HCT116 (cell line): ENCODE measurements around the gene TNFAIP8. TPM values are rescaled to one million over a fixed set of nuclear protein-coding genes. Genes with fewer than 3 reads are reported as not detected.

Source experiments
- ATAC-seq: fragments of 200-7000 bp; cut with Tn5 transposase; 2 replicates; pipeline ENCODE4 v1.9.1; 2020; ENCODE audit warnings: mild to moderate bottlenecking, moderate library complexity
- BruUV-seq: library from RNA; stranded (reverse); fragments of 400-500 nt; replicated peaks from 2 replicates; lab custom pipeline; 2021; lab: Mats Ljungman, UMichigan
- CTCF ChIA-PET: fragments of 300-600 bp; sonication (Branson Sonifier 250); formaldehyde crosslinking; loops from one replicate; lab custom pipeline; 2021; ENCODE audit warnings: antibody characterized with exemption; lab: Charles Lee
- POLR2A ChIA-PET: fragments of 300-600, 350-600 bp; sonication (Branson Sonifier 250); formaldehyde crosslinking; loops from one replicate; lab custom pipeline; 2021; ENCODE audit warnings: antibody characterized with exemption; lab: Charles Lee
- RAD21 ChIA-PET, 2 experiments: fragments of 300-600 bp; sonication (Branson Sonifier 250); formaldehyde crosslinking; loops; one replicate each; lab custom pipeline; 2023; ENCODE audit warnings: low total read pairs in 2 of 2; ENCODE audit not compliant: uncharacterized antibody in 2 of 2, unreplicated experiment in 2 of 2, low non-redundant PET in 1 of 2; lab: Charles Lee
- DNase-seq: peaks from one replicate; pipeline ENCODE4 v3.0.0-alpha.2; 2010; ENCODE audit warnings: low read depth, low spot score
- H2AFZ ChIP-seq: fragments of 200-600 bp; shearing (Covaris generic), sonication (generic); 2 replicates; pipeline ENCODE4 v1.6.1; 2017; ENCODE audit warnings: low read depth, mixed run types, mixed read lengths, antibody characterized with exemption, low read length; ENCODE audit not compliant: poor library complexity, severe bottlenecking
- H3K27ac ChIP-seq: 2 replicates; pipeline ENCODE4 v1.5.1; 2012; ENCODE audit warnings: low read depth, low read length
- H3K27me3 ChIP-seq: fragments of 200-600 bp; sonication (generic); 2 replicates; pipeline ENCODE4 v1.6.1; 2016; ENCODE audit warnings: mixed run types, low read length, mixed read lengths; ENCODE audit not compliant: insufficient read depth
- H3K36me3 ChIP-seq, 2 experiments: fragments of 200-500 bp in 1 of 2; fragments of 200-600 bp in 1 of 2; sonication (Bioruptor generic) in 1 of 2; sonication (generic) in 1 of 2; 2 replicates each; pipeline versions ENCODE4 v1.5.1 to v1.6.1; 2014 to 2016; ENCODE audit warnings: low read length in 2 of 2, inconsistent platforms in 1 of 2, mixed read lengths in 1 of 2, mixed run types in 1 of 2; ENCODE audit not compliant: insufficient read depth in 2 of 2, control insufficient read depth in 1 of 2
- H3K4me1 ChIP-seq, 2 experiments: fragments of 200-600 bp in 1 of 2; sonication (generic) in 1 of 2; 2 replicates each; pipeline versions ENCODE4 v1.5.1 to v1.6.1; 2012 to 2017; ENCODE audit warnings: low read length in 2 of 2, inconsistent platforms in 1 of 2, mild to moderate bottlenecking in 1 of 2, mixed read lengths in 1 of 2, mixed run types in 1 of 2, moderate library complexity in 1 of 2; ENCODE audit not compliant: insufficient read depth in 2 of 2, control insufficient read depth in 1 of 2
- H3K4me2 ChIP-seq: fragments of 200-600 bp; sonication (generic); 2 replicates; pipeline ENCODE4 v1.6.1; 2017; ENCODE audit warnings: mixed run types, low read length, mixed read lengths
- H3K4me3 ChIP-seq, 2 experiments: fragments of 200-600 bp in 1 of 2; sonication (generic) in 1 of 2; replicated peaks in 1 of 2; 2 replicates each; pipeline ENCODE4 v1.5.1; 2011 to 2016; ENCODE audit warnings: low read length in 2 of 2, control low read depth in 1 of 2, low read depth in 1 of 2, mild to moderate bottlenecking in 1 of 2, mixed read lengths in 1 of 2, mixed run types in 1 of 2
- H3K79me2 ChIP-seq: fragments of 200-600 bp; sonication (generic); 2 replicates; pipeline ENCODE4 v1.6.1; 2017; ENCODE audit warnings: mild to moderate bottlenecking, mixed run types, low read length, moderate library complexity, mixed read lengths; ENCODE audit not compliant: insufficient read depth
- H3K9ac ChIP-seq: fragments of 200-600 bp; sonication (generic); 2 replicates; pipeline ENCODE4 v1.6.1; 2016; ENCODE audit warnings: low read length, mixed read lengths
- H3K9me2 ChIP-seq: fragments of 200-600 bp; sonication (generic), shearing (Covaris generic); 2 replicates; pipeline ENCODE4 v1.6.1; 2017; ENCODE audit warnings: mixed run types, mild to moderate bottlenecking, moderate library complexity; ENCODE audit not compliant: insufficient read depth
- H3K9me3 ChIP-seq, 2 experiments: fragments of 200-500 bp in 1 of 2; fragments of 200-600 bp in 1 of 2; sonication (Bioruptor generic) in 1 of 2; sonication (generic) in 1 of 2; 2 replicates each; pipeline ENCODE4 v1.6.1; 2014 to 2017; ENCODE audit warnings: low read length in 2 of 2, mixed read lengths in 2 of 2, inconsistent platforms in 1 of 2, low read depth in 1 of 2, mild to moderate bottlenecking in 1 of 2, mixed run types in 1 of 2, moderate library complexity in 1 of 2; ENCODE audit not compliant: control insufficient read depth in 1 of 2, insufficient read depth in 1 of 2
- H4K20me1 ChIP-seq: fragments of 200-600 bp; sonication (generic), shearing (Covaris generic); 2 replicates; pipeline ENCODE4 v1.6.1; 2017; ENCODE audit warnings: mixed run types, mild to moderate bottlenecking, moderate library complexity; ENCODE audit not compliant: insufficient read depth
- CEBPB ChIP-seq: IDR thresholded peaks from 2 replicates; pipeline ENCODE4 v1.6.1; 2012; ENCODE audit warnings: low read depth
- EGR1 ChIP-seq: IDR thresholded peaks from 2 replicates; pipeline ENCODE4 v1.6.1; 2012; ENCODE audit warnings: low read depth
- ELF1 ChIP-seq: IDR thresholded peaks from 2 replicates; pipeline ENCODE4 v1.6.1; 2012; ENCODE audit warnings: low read depth, borderline replicate concordance
- EZH2 ChIP-seq: fragments of 200-600 bp; sonication (generic); IDR thresholded peaks from 2 replicates; pipeline ENCODE4 v1.6.1; 2017; ENCODE audit warnings: antibody characterized with exemption, mixed run types
- EZH2phosphoT487 ChIP-seq: fragments of 200-600 bp; IDR thresholded peaks from 2 replicates; pipeline ENCODE4 v1.6.1; 2018; ENCODE audit warnings: antibody characterized with exemption, borderline replicate concordance
- FOSL1 ChIP-seq: IDR thresholded peaks from 2 replicates; pipeline ENCODE4 v1.6.1; 2012; ENCODE audit warnings: low read depth
- JUND ChIP-seq: IDR thresholded peaks from 2 replicates; pipeline ENCODE4 v1.6.1; 2012
- POLR2A ChIP-seq: IDR thresholded peaks from 2 replicates; pipeline ENCODE4 v1.7.0; 2011; ENCODE audit warnings: borderline replicate concordance; ENCODE audit not compliant: insufficient read depth, insufficient read length; ENCODE audit errors: extremely low read depth
- POLR2AphosphoS5 ChIP-seq: IDR thresholded peaks from 2 replicates; pipeline ENCODE4 v1.6.1; 2011; ENCODE audit warnings: mild to moderate bottlenecking, low read depth, low read length, moderate library complexity
- RAD21 ChIP-seq: IDR thresholded peaks from 2 replicates; pipeline ENCODE4 v1.6.1; 2012; ENCODE audit warnings: low read depth, mild to moderate bottlenecking
- SP1 ChIP-seq: IDR thresholded peaks from 2 replicates; pipeline ENCODE4 v1.6.1; 2012; ENCODE audit warnings: low read depth
- TCF7L2 ChIP-seq: IDR thresholded peaks from 2 replicates; pipeline ENCODE4 v1.7.0; 2011; ENCODE audit warnings: borderline replicate concordance, inconsistent platforms; ENCODE audit not compliant: insufficient read depth, insufficient read length; ENCODE audit errors: extremely low read depth
- ZNF274 ChIP-seq: fragments of 200-500 bp; sonication (Bioruptor generic); IDR thresholded peaks from 2 replicates; pipeline ENCODE4 v1.6.1; 2014; ENCODE audit warnings: mild to moderate bottlenecking, low read depth, low read length, inconsistent platforms
- intact Hi-C: fragments of 100-400 bp; cut with micrococcal nuclease; formaldehyde crosslinking; loops from 2 replicates; pipeline ENCODE4 v1.10.0; 2022
- total RNA-seq: library from RNA; stranded (reverse); gene quantifications from one replicate; pipeline ENCODE4 v1.2.1, GENCODE V29; 2021; ENCODE audit not compliant: unreplicated experiment
- TF ChIP-seq, protein P1 (sequence below): IDR thresholded peaks from 2 replicates; pipeline ENCODE4 v1.6.1; 2012; ENCODE audit warnings: low read depth
- TF ChIP-seq, protein P2 (sequence below): IDR thresholded peaks from 2 replicates; pipeline ENCODE4 v1.6.1; 2012
- TF ChIP-seq, protein P3 (sequence below), 3 experiments: fragments of 200-600 bp in 1 of 3; sonication (generic) in 1 of 3; IDR thresholded peaks in 2 of 3; conservative IDR thresholded peaks in 1 of 3; 2 replicates each; pipeline ENCODE4 v1.5.1; 2012 to 2017; ENCODE audit warnings: low read depth in 2 of 3, low read length in 2 of 3, antibody characterized with exemption in 1 of 3, borderline replicate concordance in 1 of 3, control low read depth in 1 of 3, mild to moderate bottlenecking in 1 of 3, mixed read lengths in 1 of 3, mixed run types in 1 of 3, moderate library complexity in 1 of 3; ENCODE audit not compliant: insufficient read depth in 1 of 3

The TNFAIP8 gene
- total RNA-seq, 1 experiment from 2014 or later, result 18.4 TPM

DNA sequence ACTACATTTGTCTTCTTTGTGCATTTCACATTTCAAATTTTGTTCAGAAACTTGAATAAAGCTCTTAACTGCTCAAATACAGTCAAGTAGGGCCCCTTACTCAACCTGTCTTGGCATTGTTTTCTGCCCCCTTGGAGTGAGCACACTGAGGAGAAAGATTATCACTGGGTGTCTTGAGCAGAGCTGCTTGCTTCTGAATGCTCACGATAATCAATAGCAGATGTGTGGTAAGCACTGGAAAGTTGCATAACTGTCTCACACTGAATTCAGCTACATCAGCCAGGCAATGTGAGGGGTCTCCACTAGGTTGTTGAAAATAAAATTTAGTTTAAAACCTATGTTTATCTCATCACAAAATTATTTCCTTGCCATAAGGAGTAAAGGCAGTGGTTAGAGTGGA lies 7.8 kb upstream of the TNFAIP8 start:
- ChIA-PET POLR2A (no interaction called here), CTCF (no interaction called here), RAD21 (no interaction called here)
- no TSS peak for BruUV-seq
- intact Hi-C loops, result no loop called here
- Histone ChIP-seq H3K9me2 (no peaks in the 10 kb centered on the region), H3K36me3 (no peaks in the 10 kb centered on the region), H2AFZ (no peak overlapping the region), H3K4me3 (no peak overlapping the region), H3K9ac (no peak overlapping the region), H3K27me3 (no peaks in the 10 kb centered on the region), H3K4me2 (no peak overlapping the region), H3K4me1 (no peaks in the 10 kb centered on the region), H3K9me3 (no peaks in the 10 kb centered on the region), H3K79me2 (no peaks in the 10 kb centered on the region), H3K27ac (no peak overlapping the region), H4K20me1 (no peaks in the 10 kb centered on the region)
- DNase-seq (no peak), ATAC-seq (no peak)
- TF ChIP-seq FOSL1 (no peak), RAD21 (no peak), EZH2 (no peak), SP1 (no peak)

DNA sequence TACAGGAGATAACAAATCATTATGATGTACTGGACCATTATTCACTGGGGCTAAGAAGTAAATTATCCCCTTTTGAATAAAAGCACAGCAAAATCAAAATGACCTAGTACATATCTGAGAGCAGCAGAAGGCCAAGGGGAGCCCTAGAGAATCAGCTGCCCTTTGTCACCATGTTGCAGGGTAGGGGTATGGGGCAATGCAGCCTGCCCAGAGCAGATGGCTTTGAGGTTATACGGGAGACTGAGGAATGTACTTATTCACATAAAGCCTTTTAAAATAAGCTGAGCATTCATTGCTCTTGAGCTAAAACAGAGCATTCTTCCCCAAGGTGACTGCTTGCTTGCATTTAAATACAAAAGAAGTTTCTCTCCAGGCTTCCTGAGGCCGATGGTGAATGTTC lies 2.6 kb upstream of the TNFAIP8 start:
- Histone ChIP-seq H3K9me2 (no peaks in the 10 kb centered on the region), H3K79me2 (no peaks in the 10 kb centered on the region), H4K20me1 (no peaks in the 10 kb centered on the region)
- CTCF ChIA-PET, result no interaction called here
- TF ChIP-seq ELF1 (no peak), EGR1 (no peak), EZH2phosphoT487 (no peak), FOSL1 (no peak), POLR2A (no peak), ZNF274 (no peak), CEBPB (no peak), TCF7L2 (no peak), JUND (no peak), POLR2AphosphoS5 (no peak)
- TF ChIP-seq, protein P1, sequence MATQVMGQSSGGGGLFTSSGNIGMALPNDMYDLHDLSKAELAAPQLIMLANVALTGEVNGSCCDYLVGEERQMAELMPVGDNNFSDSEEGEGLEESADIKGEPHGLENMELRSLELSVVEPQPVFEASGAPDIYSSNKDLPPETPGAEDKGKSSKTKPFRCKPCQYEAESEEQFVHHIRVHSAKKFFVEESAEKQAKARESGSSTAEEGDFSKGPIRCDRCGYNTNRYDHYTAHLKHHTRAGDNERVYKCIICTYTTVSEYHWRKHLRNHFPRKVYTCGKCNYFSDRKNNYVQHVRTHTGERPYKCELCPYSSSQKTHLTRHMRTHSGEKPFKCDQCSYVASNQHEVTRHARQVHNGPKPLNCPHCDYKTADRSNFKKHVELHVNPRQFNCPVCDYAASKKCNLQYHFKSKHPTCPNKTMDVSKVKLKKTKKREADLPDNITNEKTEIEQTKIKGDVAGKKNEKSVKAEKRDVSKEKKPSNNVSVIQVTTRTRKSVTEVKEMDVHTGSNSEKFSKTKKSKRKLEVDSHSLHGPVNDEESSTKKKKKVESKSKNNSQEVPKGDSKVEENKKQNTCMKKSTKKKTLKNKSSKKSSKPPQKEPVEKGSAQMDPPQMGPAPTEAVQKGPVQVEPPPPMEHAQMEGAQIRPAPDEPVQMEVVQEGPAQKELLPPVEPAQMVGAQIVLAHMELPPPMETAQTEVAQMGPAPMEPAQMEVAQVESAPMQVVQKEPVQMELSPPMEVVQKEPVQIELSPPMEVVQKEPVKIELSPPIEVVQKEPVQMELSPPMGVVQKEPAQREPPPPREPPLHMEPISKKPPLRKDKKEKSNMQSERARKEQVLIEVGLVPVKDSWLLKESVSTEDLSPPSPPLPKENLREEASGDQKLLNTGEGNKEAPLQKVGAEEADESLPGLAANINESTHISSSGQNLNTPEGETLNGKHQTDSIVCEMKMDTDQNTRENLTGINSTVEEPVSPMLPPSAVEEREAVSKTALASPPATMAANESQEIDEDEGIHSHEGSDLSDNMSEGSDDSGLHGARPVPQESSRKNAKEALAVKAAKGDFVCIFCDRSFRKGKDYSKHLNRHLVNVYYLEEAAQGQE, result no peak
- TF ChIP-seq, protein P2, sequence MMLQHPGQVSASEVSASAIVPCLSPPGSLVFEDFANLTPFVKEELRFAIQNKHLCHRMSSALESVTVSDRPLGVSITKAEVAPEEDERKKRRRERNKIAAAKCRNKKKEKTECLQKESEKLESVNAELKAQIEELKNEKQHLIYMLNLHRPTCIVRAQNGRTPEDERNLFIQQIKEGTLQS, result no peak
- TF ChIP-seq, protein P3, sequence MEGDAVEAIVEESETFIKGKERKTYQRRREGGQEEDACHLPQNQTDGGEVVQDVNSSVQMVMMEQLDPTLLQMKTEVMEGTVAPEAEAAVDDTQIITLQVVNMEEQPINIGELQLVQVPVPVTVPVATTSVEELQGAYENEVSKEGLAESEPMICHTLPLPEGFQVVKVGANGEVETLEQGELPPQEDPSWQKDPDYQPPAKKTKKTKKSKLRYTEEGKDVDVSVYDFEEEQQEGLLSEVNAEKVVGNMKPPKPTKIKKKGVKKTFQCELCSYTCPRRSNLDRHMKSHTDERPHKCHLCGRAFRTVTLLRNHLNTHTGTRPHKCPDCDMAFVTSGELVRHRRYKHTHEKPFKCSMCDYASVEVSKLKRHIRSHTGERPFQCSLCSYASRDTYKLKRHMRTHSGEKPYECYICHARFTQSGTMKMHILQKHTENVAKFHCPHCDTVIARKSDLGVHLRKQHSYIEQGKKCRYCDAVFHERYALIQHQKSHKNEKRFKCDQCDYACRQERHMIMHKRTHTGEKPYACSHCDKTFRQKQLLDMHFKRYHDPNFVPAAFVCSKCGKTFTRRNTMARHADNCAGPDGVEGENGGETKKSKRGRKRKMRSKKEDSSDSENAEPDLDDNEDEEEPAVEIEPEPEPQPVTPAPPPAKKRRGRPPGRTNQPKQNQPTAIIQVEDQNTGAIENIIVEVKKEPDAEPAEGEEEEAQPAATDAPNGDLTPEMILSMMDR (IDR thresholded peaks at IDR 0.05 in 2 of 3, conservative IDR thresholded peaks at IDR 0.05 in 1 of 3; ENCODE audit: borderline replicate concordance in 1 of 3, insufficient read depth in 1 of 3, low read depth in 2 of 3, low read length in 2 of 3), result no peak
- TF ChIP-seq, all 23 proteins: peak for 0
- H3K36me3 ChIP-seq, result no peaks in the 10 kb centered on the region
- ATAC-seq, result no peak
- DNase-seq, result no peak
- no peak overlapping the region for H3K9ac ChIP-seq
- no peaks in the 10 kb centered on the region for H3K4me1 ChIP-seq
- RAD21 ChIA-PET, result no interaction called here
- H3K4me2 ChIP-seq, result no peak overlapping the region
- no peak overlapping the region for H2AFZ ChIP-seq
- no peaks in the 10 kb centered on the region for H3K27me3 ChIP-seq
- no peak overlapping the region for H3K27ac ChIP-seq
- no TSS peak for BruUV-seq
- no peak overlapping the region for H3K4me3 ChIP-seq
- H3K9me3 ChIP-seq, result no peaks in the 10 kb centered on the region
- POLR2A ChIA-PET, result no interaction called here
- intact Hi-C loops, result no loop called here
